GM13977 (cell line): ENCODE measurements around the gene YIPF2.
A peak's percentile ranks its signal among the peaks of the same experiment; 100 is the strongest.

Experiments
- DNase-seq: peaks from one replicate; pipeline ENCODE4 v3.0.0; 2012; ENCODE audit warnings: low spot score
- CTCF ChIP-seq: IDR thresholded peaks from 2 replicates; pipeline ENCODE4 v1.5.1; 2012; ENCODE audit warnings: mild to moderate bottlenecking, control low read depth; ENCODE audit not compliant: insufficient read depth; ENCODE audit errors: extremely low read depth, missing control alignments
- in situ Hi-C: fragments of 300-500 bp; cut with MboI; formaldehyde crosslinking; loops from one replicate; pipeline ENCODE4 v1.12.0; 2022; ENCODE audit warnings: low sequenced_read_pairs, low pct_unique_long_range_greater_than_20kb, mixed read lengths, inconsistent platforms; ENCODE audit not compliant: unreplicated experiment

Gene YIPF2

GRCh38 chr19:10894911-10895213 is 33.6 kb downstream of the YIPF2 start:
- DNase-seq: no peak
- TF ChIP-seq CTCF: no peak
- in situ Hi-C loops: no loop called here

GRCh38 chr19:10892256-10892655 is 36.2 kb downstream of the YIPF2 start:
- DNase-seq: no peak
- in situ Hi-C loops: no loop called here
- TF ChIP-seq CTCF: no peak

GRCh38 chr19:10891405-10892086 is 36.9 kb downstream of the YIPF2 start:
- in situ Hi-C loops: no loop called here
- TF ChIP-seq CTCF: no peak
- no peak for DNase-seq

- DNase-seq: no peak
- in situ Hi-C loops: no loop called here
- TF ChIP-seq CTCF: no peak
Observed at GRCh38 chr19:10889880-10890279, 38.6 kb downstream of the YIPF2 start.

GRCh38 chr19:10888421-10888866 is 40.0 kb downstream of the YIPF2 start:
- peak; percentile 57 for DNase-seq
- in situ Hi-C loops: no loop called here
- no peak for TF ChIP-seq CTCF

- TF ChIP-seq CTCF: no peak
- in situ Hi-C loops: no loop called here
- no peak for DNase-seq
Observed at GRCh38 chr19:10887616-10888367, 40.6 kb downstream of the YIPF2 start.
